Heart left ventricle (tissue), 16 donors: ENCODE data around the gene STON1. TPM values are rescaled to one million over a fixed set of nuclear protein-coding genes. Genes with fewer than 3 reads are reported as not detected.
A peak's percentile ranks its signal among the peaks of the same experiment; 100 is the strongest.

Source experiments
- ATAC-seq, 4 donors: fragments of 200-7000 bp; cut with Tn5 transposase; one replicate each; pipeline ENCODE4 v1.9.1; 2020 to 2022; ENCODE audit warnings: moderate library complexity in 4 of 4, mild to moderate bottlenecking in 3 of 4, moderate number of reproducible peaks in 1 of 4
- DNase-seq, 5 donors: peaks; one replicate each; pipeline ENCODE4 v3.0.0-alpha.2; 2020
- H3K27ac ChIP-seq, 12 donors: fragments of 200-600 bp; sonication (generic) in 4 of 12; one replicate each; pipeline versions ENCODE4 v1.5.0 to v1.8.0; 2016 to 2022; ENCODE audit warnings: mild to moderate bottlenecking in 2 of 12
- H3K27me3 ChIP-seq, 9 donors: fragments of 200-600 bp; sonication (generic) in 2 of 9; one replicate each; pipeline versions ENCODE4 v1.5.1 to v1.8.0; 2016 to 2022; ENCODE audit warnings: mild to moderate bottlenecking in 3 of 9
- H3K36me3 ChIP-seq, 9 donors: fragments of 200-600 bp; sonication (generic) in 2 of 9; one replicate each; pipeline versions ENCODE4 v1.5.0 to v1.8.0; 2018 to 2022; ENCODE audit warnings: mild to moderate bottlenecking in 2 of 9
- H3K4me1 ChIP-seq, 12 donors: fragments of 200-600 bp; sonication (generic) in 4 of 12; one replicate each; pipeline versions ENCODE4 v1.5.0 to v1.8.0; 2016 to 2022; ENCODE audit warnings: mild to moderate bottlenecking in 3 of 12
- H3K4me3 ChIP-seq, 12 donors: fragments of 200-600 bp; sonication (generic) in 4 of 12; one replicate each; pipeline versions ENCODE4 v1.5.0 to v1.8.0; 2017 to 2022; ENCODE audit warnings: mild to moderate bottlenecking in 9 of 12, moderate library complexity in 4 of 12
- H3K9me3 ChIP-seq, 12 donors: fragments of 200-600 bp; sonication (generic) in 4 of 12; one replicate each; pipeline versions ENCODE4 v1.5.0 to v1.8.0; 2016 to 2022; ENCODE audit warnings: mild to moderate bottlenecking in 1 of 12
- CTCF ChIP-seq, 12 donors: fragments of 200-600 bp; sonication (generic) in 4 of 12; IDR thresholded peaks; one replicate each; pipeline versions ENCODE4 v1.5.0 to v1.8.0; 2018 to 2022; ENCODE audit warnings: antibody characterized with exemption in 12 of 12, mild to moderate bottlenecking in 5 of 12
- POLR2A ChIP-seq, 2 donors: fragments of 450-650 bp; IDR thresholded peaks; one replicate each; pipeline ENCODE4 v1.6.1; 2017; ENCODE audit warnings: antibody characterized with exemption in 2 of 2, mild to moderate bottlenecking in 2 of 2, moderate library complexity in 2 of 2
- WGBS, 4 donors: extraction: QIAGEN DNeasy Blood & Tissue Kit in 2 of 4; methylation state at CpG; one replicate each; pipeline versions ENCODE4 v1.1.5 to v1.1.7; 2013 to 2018; 5-methylcytosine and 5-hydroxymethylcytosine counted together
- intact Hi-C, 10 donors: fragments of 100-400 bp; cut with DNase I; formaldehyde crosslinking; loops; one replicate each; pipeline versions ENCODE4 v1.11.1 to v1.14.2; 2022
- polyA plus RNA-seq, 2 donors: library from polyadenylated mRNA; stranded (reverse); fragments of 200-250 nt; gene quantifications; one replicate each; pipeline ENCODE4 v1.2.3, GENCODE V29; 2013
- total RNA-seq, 9 donors: library from RNA; depleted of rRNA in 2 of 9; stranded (reverse); fragments of >200 nt in 2 of 9; fragmentation: NEBNext Ultra II Directional in 3 of 9; extraction: Animal tissue kit (Norgen Biotek cat#: 25700) in 3 of 9; gene quantifications; one replicate each; pipeline versions ENCODE4 v1.1.0 to v1.2.4, GENCODE V29; 2016 to 2023
- donor health status: ischemic (EF 13 %, LVEDD 7.1; RV severe dilation, severe dysfunction).
- donor health status: healthy with polysubstance abuse.
- donor health status: DM: no; HTN: yes; CAD: no.
- donor health status: DM: no; HTN: no; CAD: no.
- donor health status: ischemic (EF 25% LVEDD 6.9; RV normal size, moderate dysfunction).
- donor health status: ischemic (EF 25% LVEDD 5.7; RV mildly dilated, moderate dysfunction).
- donor health status: healthy.
- donor health status: DM: yes; HTN: yes; CAD: no.
- donor health status: ischemic (EF 35%, LVEDD 5.7; RV mildly dilated, moderate dysfunction).
- donor health status: nonischemic (EF 11% LVEDD 7.7; RV severe dilation, severe dysfunction).
- donor health status: DM: yes; HTN: yes; CAD: no.
- donor health status: PGD.
- donor health status: ischemic (EF 29% LVEDD 5.4; RV normal size, mild dysfunction).
- donor health status: nonischemic (EF 23%, LVEDD 6.1; RV moderate dilation, normal function).

The STON1 gene
- total and polyA plus RNA-seq, 11 donors, result 2.6 to 8.6 (median 4.4) TPM

- Histone ChIP-seq H3K4me3 (no peak overlapping the region), H3K36me3 (peaks cover 0 to 96% (median 79%) of the 10 kb centered on the region in 9 donors), H3K27ac (peak overlapping the region in 1 of 12 donors; percentile 77), H3K9me3 (no peaks in the 10 kb centered on the region), H3K27me3 (no peaks in the 10 kb centered on the region), H3K4me1 (peaks cover 0 to 13% (median 0%) of the 10 kb centered on the region in 12 donors)
- intact Hi-C loops, result loop anchor here in 1 of 10 donors (10.0 kb wide), 1 partner anchor 101 kb away; no protein-coding TSS in a partner anchor
- ATAC-seq (no peak), DNase-seq (no peak)
- WGBS, 4 donors, result 82 to 94% (median 90%) methylated on average over 4 of the region's 4 CpGs
- no peak for TF ChIP-seq POLR2A (IDR thresholded peaks at IDR 0.05)
- no peak for TF ChIP-seq CTCF (IDR thresholded peaks at IDR 0.05)
These were observed 46.4 kb upstream of the STON1 start for GRCh38 chr2:48483506-48483905.

DNA sequence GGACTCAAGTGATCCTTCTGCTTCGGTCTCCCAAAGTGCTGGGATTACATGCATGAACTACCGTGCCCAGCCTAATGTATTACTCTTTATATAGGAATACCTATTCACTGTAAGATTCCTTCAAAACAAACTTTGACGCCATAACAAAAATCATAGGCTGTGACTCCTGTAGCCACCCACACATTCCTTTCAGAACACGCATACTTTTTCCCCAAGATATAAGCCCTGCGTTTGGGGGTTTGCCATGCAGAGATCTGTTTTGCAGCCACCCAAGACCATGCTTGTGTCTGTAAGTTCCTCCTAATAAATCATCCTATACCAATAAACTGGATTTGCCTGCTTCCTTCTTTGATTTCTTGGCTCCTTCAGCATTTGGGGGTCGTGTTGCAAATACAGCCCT is 46.0 kb upstream of the STON1 start:
- H3K27me3 ChIP-seq, result no peaks in the 10 kb centered on the region
- whole genome bisulfite sequencing, 4 donors, result 84 to 90% (median 86%) methylated on average over 6 of the region's 6 CpGs
- TF ChIP-seq CTCF (IDR thresholded peaks at IDR 0.05) (no peak), POLR2A (IDR thresholded peaks at IDR 0.05) (no peak)
- H3K9me3 ChIP-seq, result no peaks in the 10 kb centered on the region
- ATAC-seq, result no peak
- H3K4me1 ChIP-seq, result peaks cover 0 to 13% (median 0%) of the 10 kb centered on the region in 12 donors
- H3K36me3 ChIP-seq, result peaks cover 0 to 96% (median 83%) of the 10 kb centered on the region in 9 donors
- intact Hi-C loops, result loop anchor here in 1 of 10 donors (10.0 kb wide), 1 partner anchor 101 kb away; no protein-coding TSS in a partner anchor
- peak overlapping the region in 1 of 12 donors; percentile 77 for H3K27ac ChIP-seq
- no peak overlapping the region for H3K4me3 ChIP-seq
- no peak for DNase-seq

DNA sequence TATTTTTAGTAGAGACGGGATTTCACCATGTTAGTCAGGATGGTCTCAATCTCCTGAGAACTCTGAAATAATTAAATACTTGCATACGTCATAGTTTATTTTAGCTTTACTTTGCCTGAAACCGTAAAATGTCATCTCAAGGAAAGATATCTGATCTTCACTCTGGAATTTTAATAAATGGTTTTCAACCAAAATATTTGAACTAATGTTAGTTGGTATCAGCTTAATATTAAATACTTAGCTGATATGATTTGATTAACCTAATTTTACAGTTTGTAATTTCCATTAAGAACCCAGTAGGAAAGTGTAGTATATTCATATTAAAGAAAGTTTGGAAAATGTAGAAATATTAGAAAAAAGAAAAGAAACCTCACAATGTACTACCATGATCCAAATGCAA is 41.4 kb upstream of the STON1 start:
- ATAC-seq, result no peak
- Histone ChIP-seq H3K27ac (no peak overlapping the region), H3K9me3 (no peaks in the 10 kb centered on the region), H3K4me1 (no peaks in the 10 kb centered on the region), H3K4me3 (no peak overlapping the region), H3K27me3 (no peaks in the 10 kb centered on the region), H3K36me3 (peaks cover 0 to 93% (median 70%) of the 10 kb centered on the region in 9 donors)
- intact Hi-C loops, result loop anchor here in 1 of 10 donors (10.0 kb wide), 1 partner anchor 96 kb away; no protein-coding TSS in a partner anchor
- DNase-seq, result no peak
- TF ChIP-seq CTCF (IDR thresholded peaks at IDR 0.05) (no peak), POLR2A (IDR thresholded peaks at IDR 0.05) (no peak)
- WGBS, 4 donors, result 94 to 97% (median 96%) methylated on average over 3 of the region's 3 CpGs

- no peaks in the 10 kb centered on the region for H3K27me3 ChIP-seq
- TF ChIP-seq POLR2A (IDR thresholded peaks at IDR 0.05) (no peak), CTCF (IDR thresholded peaks at IDR 0.05) (no peak)
- DNase-seq (no peak), ATAC-seq (no peak)
- no peak overlapping the region for H3K4me3 ChIP-seq
- 83 to 93% (median 89%) methylated on average over 2 of the region's 2 CpGs for WGBS, 4 donors
- intact Hi-C loops, result loop anchor here in 1 of 10 donors (10.0 kb wide), 1 partner anchor 98 kb away; no protein-coding TSS in a partner anchor
- H3K36me3 ChIP-seq, result peaks cover 0 to 89% (median 77%) of the 10 kb centered on the region in 9 donors
- no peaks in the 10 kb centered on the region for H3K4me1 ChIP-seq
- H3K27ac ChIP-seq, result no peak overlapping the region
- H3K9me3 ChIP-seq, result no peaks in the 10 kb centered on the region
These were observed 33.1 kb upstream of the STON1 start for GRCh38 chr2:48496849-48497248.
